Kidney (tissue), 22 donors: ENCODE measurements around the gene USH1G. TPM values are rescaled to one million over a fixed set of nuclear protein-coding genes. Genes with fewer than 3 reads are reported as not detected.

Source experiments
- DNase-seq, 5 donors: peaks; one replicate each; pipeline ENCODE4 v3.0.0-alpha.2; 2013 to 2020
- FAIRE-seq: peaks from 2 replicates; lab custom pipeline; 2012; peaks lifted over from hg19 to GRCh38; lab: Jason Lieb, UNC
- H3K27ac ChIP-seq, 2 donors: one replicate each; pipeline ENCODE4 v1.7.0; 2013; ENCODE audit warnings: low read depth in 2 of 2, low read length in 2 of 2, inconsistent platforms in 1 of 2
- H3K27me3 ChIP-seq: one replicate; pipeline ENCODE4 v1.7.1; 2013; ENCODE audit warnings: low read length, inconsistent platforms; ENCODE audit not compliant: control insufficient read depth, insufficient read depth
- H3K36me3 ChIP-seq, 3 donors: one replicate each; pipeline versions ENCODE4 v1.7.0 to v1.7.1; 2013; ENCODE audit warnings: low read length in 3 of 3, control low read depth in 1 of 3, inconsistent platforms in 1 of 3; ENCODE audit not compliant: insufficient read depth in 3 of 3, control insufficient read depth in 2 of 3
- H3K4me1 ChIP-seq, 3 donors: one replicate each; pipeline versions ENCODE4 v1.7.0 to v1.7.1; 2013; ENCODE audit warnings: low read length in 3 of 3, inconsistent platforms in 1 of 3, low read depth in 1 of 3; ENCODE audit not compliant: control insufficient read depth in 2 of 3, insufficient read depth in 2 of 3
- H3K4me3 ChIP-seq, 3 donors: one replicate each; pipeline versions ENCODE4 v1.7.0 to v1.8.1; 2013; ENCODE audit warnings: low read length in 3 of 3, control low read depth in 1 of 3, inconsistent platforms in 1 of 3
- H3K9ac ChIP-seq, 3 donors: one replicate each; pipeline versions ENCODE4 v1.7.0 to v1.7.1; 2013; ENCODE audit warnings: low read length in 3 of 3, control low read depth in 1 of 3, inconsistent platforms in 1 of 3
- H3K9me3 ChIP-seq, 3 donors: one replicate each; pipeline versions ENCODE4 v1.7.0 to v1.7.1; 2013; ENCODE audit warnings: low read length in 3 of 3, control low read depth in 1 of 3, inconsistent platforms in 1 of 3; ENCODE audit not compliant: control insufficient read depth in 2 of 3, insufficient read depth in 1 of 3
- CTCF ChIP-seq: IDR thresholded peaks from 3 replicates; pipeline ENCODE4 v1.5.1; 2012; ENCODE audit warnings: mild to moderate bottlenecking, moderate library complexity, borderline replicate concordance; ENCODE audit not compliant: insufficient read depth; ENCODE audit errors: extremely low read depth
- intact Hi-C: fragments of 100-400 bp; cut with DNase I; formaldehyde crosslinking; loops from one replicate; pipeline ENCODE4 v1.11.1; 2022
- long read RNA-seq, 10 donors: library from polyadenylated mRNA in 1 of 10; unstranded in 1 of 10; transcript quantifications; one replicate each; pipeline ENCODE4 v2.0.0 and lab custom pipeline, GENCODE V29; 2021 to 2026
- polyA plus RNA-seq: library from polyadenylated mRNA; stranded (reverse); fragments of 350-450 nt; fragmentation: Illumina TruSeq; extraction: RNeasy Lipid Tissue Mini Kit (QIAGEN cat#74804); gene quantifications from one replicate; pipeline ENCODE4 v1.2.3, GENCODE V29; 2014; ENCODE audit warnings: low read depth, low replicate concordance; ENCODE audit not compliant: insufficient read depth
- total RNA-seq: library from RNA; stranded (reverse); fragmentation: NEBNext Ultra II Directional; extraction: Animal tissue kit (Norgen Biotek cat#: 25700); gene quantifications from one replicate; pipeline ENCODE4 v1.2.1, GENCODE V29; 2021
- donor health status: control.
- donor health status: control.
- donor health status: control.
- donor health status: control.
- donor health status: control.
- donor health status: DM: yes; HTN: yes; CAD: no.
- donor health status: Normal renal cell carcinoma (clear cell type).

USH1G gene
- total RNA-seq: 0.22 TPM
- 0.17 TPM for polyA plus RNA-seq
- long read RNA-seq, donor 1: 0 reads
- long read RNA-seq, donor 2: 0 reads
- long read RNA-seq, donor 3: 0 reads
- long read RNA-seq, donor 4: 0 reads
- long read RNA-seq, donor 5: 0 reads
- long read RNA-seq, donor 6: 0 reads
- long read RNA-seq, donor 7: 0 reads
- long read RNA-seq, donor 8, partial matches to known transcripts: 0 of 1 reads
- long read RNA-seq, donor 8, other reads (novel, unspliced or antisense): 0 of 1 reads
- long read RNA-seq, donor 9: 0 reads
- long read RNA-seq, donor 10: 0 reads

GRCh38 chr17:74922694-74923537 is at the start of gene USH1G:
TSS of gene USH1G (minus strand) at chr17:74923255. CDS start at chr17:74923073, 182 bp downstream.
- DNase-seq: peak; percentile 33 to 82 (median 49)
- no peak for FAIRE-seq
- peaks cover 0 to 6% (median 0%) of the 10 kb centered on the region in 3 donors for H3K4me1 ChIP-seq
- H3K27ac ChIP-seq: no peak within 1 kb of the TSS
- peak within 1 kb of the TSS in 1 of 3 donors; percentile 37 for H3K4me3 ChIP-seq
- TF ChIP-seq CTCF: no peak
- intact Hi-C loops: no loop called here
- no peaks in the 10 kb centered on the region for H3K36me3 ChIP-seq
- no peak within 1 kb of the TSS for H3K9ac ChIP-seq
- H3K9me3 ChIP-seq: no peaks in the 10 kb centered on the region
- peaks cover 25% of the 10 kb centered on the region for H3K27me3 ChIP-seq

- FAIRE-seq: no peak
- DNase-seq: peak; percentile 68 to 92 (median 82)
Observed at GRCh38 chr17:74972107-74972972, 49.3 kb upstream of the USH1G start, which contains the start of gene HID1. TSS of gene HID1 (minus strand) at chr17:74972759. CDS start at chr17:74972656, 103 bp downstream.

GRCh38 chr17:74971842-74972106 is 48.7 kb upstream of the USH1G start:
- Histone ChIP-seq H3K27ac (peak overlapping the region; percentile 9 to 72), H3K9ac (peak overlapping the region in 2 of 3 donors; percentile 55 to 71), H3K36me3 (no peaks in the 10 kb centered on the region), H3K4me1 (peaks cover 0 to 4% (median 3%) of the 10 kb centered on the region in 3 donors), H3K27me3 (no peaks in the 10 kb centered on the region), H3K9me3 (no peaks in the 10 kb centered on the region), H3K4me3 (peak overlapping the region in 2 of 3 donors; percentile 42 to 46)
- TF ChIP-seq CTCF: no peak
- intact Hi-C loops: no loop called here
- no peak for FAIRE-seq
- DNase-seq: no peak

More at GRCh38 chr17:74972107-74972972, 49.3 kb upstream of the USH1G start, which contains the start of gene HID1:
- Histone ChIP-seq H3K4me1 (peaks cover 0 to 4% (median 3%) of the 10 kb centered on the region in 3 donors), H3K27me3 (no peaks in the 10 kb centered on the region), H3K9ac (peak within 1 kb of the TSS in 2 of 3 donors; percentile 55 to 71), H3K9me3 (no peaks in the 10 kb centered on the region), H3K27ac (peak within 1 kb of the TSS; percentile 9 to 72), H3K4me3 (peak within 1 kb of the TSS in 2 of 3 donors; percentile 42 to 63), H3K36me3 (no peaks in the 10 kb centered on the region)
- intact Hi-C loops: no loop called here
- TF ChIP-seq CTCF: no peak
